NCI-H226 (cell line): ENCODE results near the gene LSM4.
A peak's percentile ranks its signal among the peaks of the same experiment; 100 is the strongest.
"Not testable (repeated sequence)": the region's sequence is repeated elsewhere in the genome, so short reads cannot be mapped to it uniquely, and the experiment has no call there.

Experiments used
- DNase-seq: peaks from one replicate; pipeline ENCODE4 v3.0.0-alpha.2; 2015

LSM4 gene

DNA sequence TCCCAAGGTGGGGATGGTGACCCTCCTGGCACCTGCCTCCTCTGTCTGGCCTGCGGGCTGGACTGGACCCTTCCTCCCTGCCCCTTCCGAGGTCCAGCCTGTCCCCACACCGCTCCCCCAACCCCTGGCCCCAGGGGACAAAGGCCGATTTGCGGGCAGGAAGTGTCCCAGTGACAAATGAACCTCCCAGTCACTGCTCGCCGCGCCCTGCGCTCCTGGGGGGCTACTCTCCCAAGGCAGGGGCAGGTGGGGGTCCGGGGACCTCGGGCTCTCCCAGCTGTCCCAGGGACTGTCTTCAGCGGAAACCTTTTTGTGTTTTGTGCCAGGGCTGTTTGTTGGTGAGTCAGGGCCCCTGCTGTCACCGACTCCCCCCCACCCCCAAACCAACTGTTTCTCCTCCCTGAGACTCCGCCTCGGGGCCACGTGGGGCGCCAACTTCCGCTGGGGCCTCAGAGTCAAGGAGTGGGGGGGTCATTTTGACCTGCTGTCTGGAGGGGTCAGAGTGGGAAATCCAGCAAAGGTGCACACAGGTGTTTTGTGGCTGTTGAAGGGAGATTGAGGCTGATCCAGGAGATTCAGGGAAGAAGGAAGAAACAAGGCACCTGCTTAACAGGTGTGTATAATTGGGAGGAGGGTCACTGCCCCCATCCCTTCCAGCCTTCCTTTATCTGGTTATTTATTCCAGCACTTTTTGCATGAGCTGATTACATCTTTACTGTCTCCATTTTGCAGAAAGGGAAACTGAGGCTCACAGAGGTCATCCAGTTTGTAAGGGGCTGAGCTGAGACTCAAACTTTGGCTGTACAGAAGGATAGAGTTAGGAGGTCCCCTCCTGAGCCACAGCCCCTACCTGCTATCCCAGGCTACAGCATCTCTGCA, 18.4 kb upstream of the LSM4 start:
- no peak for DNase-seq

DNA sequence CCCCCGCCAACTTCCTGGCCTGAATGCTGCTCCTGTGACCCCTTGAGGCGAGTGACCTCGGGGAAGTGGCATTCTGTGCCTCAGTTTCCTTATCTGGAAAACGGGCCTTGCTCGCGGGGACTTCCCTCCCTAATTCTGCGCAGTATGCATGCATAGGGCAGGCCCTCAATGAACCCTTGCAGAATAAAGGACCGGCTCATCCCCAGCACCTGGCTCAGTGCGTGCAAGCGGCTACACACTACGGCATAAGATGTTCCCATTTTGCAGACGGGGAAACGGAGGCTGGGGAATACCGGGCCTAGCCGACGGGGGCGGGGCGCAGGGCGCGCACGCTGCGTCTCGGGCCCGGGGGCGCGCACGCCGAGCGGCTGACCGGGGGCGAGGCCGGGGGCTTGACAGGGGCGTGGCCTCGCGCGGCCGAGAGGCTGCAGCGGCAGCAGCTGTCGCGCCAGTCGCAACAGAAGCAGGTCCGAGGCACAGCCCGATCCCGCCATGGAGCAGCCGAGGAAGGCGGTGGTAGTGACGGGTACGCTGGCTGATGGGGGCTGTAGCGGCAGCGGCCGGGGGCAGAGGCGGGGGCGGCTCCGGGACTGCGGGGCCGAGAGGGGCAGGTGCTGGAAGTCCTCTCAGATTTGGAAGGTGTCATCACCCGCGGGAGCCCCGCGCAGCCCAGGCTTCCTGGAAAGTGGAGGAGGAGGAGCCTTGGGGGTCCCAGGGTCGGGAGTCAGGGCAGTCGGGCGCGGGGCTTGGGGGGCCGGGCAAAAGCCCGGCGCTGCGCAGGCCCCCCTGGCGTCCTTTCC, 17.5 kb upstream of the LSM4 start, which contains the start of gene PGPEP1:
TSS of gene PGPEP1 (plus strand) at position 409 of the 800 bp plus-strand sequence. CDS start at position 493, 84 bp downstream.
- no peak for DNase-seq

DNA sequence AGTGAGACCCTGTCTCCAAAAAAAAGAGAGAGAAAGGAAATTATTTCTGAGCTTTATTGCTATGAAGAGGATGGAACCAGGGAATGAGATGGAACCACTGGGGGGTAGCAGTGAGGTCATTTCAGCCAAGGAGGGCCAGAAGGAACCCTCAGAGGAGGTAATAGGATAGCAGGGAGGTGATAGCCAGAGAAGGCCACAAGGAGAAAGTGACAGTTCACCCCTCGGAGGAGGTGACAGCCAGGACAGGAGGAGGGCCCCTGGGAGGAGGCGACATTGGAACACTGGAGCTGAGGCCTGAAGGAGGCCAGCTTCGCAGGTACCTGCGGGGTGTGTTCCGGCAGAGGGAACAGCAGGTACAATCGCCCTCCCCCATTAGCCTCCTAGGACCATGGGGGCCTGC, 16.8 kb upstream of the LSM4 start:
- no peak for DNase-seq

DNA sequence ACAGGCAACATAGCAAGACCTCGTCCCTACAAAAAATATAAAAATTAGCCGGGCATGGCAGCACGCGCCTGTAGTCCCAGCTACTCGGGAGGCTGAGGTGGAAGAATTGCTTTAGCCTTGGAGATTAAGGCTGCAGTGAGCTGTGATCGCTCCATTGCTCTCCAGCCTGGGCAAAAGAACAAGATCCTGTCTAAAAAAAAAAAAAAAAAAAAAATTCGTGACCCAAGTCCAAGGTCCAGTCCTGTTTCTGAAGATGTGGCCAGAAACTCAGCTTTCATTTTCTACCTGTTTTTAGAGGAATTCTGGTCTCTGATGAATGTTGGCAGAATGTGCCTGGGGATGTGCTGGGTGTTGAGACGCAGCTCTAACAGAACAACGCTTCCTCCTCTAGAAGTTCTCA, 15.7 kb upstream of the LSM4 start:
- DNase-seq = no peak

DNA sequence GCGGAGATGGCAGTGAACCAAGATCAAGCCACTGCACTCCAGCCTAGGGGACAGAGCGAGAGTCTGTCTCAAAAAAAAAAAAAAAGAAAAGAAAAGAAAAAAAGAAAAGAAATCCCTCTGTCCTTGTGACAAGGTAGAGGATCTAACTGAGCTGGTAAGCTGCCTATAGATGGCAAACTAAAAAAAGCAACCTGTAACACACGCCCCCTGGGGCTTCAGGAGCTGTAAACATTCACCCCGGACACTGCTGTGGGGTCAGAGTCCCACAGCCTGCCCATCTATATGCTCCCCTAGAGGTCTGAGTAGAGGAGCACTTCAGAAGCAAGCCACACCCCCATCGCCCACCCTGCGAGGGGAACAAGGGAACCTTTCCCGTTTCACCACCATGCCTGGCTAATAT, 13.2 kb upstream of the LSM4 start:
- DNase-seq = no peak

DNA sequence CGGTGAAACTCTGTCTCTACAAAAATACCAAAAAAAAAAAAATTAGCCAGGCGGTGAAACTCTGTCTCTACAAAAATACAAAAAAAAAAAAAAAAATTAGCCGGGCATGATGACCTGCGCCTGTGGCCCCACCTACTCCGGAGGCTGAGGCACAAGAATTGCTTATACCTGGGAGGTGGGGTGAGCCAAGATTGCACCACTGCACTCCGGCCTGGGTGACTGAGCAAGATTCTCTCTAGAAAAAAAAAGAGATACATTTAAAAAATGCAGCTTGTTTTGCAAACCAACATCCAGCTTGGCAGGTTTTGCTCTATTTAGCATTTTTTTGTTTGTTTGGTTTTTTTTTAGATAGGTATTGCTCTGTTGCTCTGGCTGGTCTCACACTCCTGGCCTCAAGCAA, 10.8 kb upstream of the LSM4 start:
- DNase-seq = no peak

DNA sequence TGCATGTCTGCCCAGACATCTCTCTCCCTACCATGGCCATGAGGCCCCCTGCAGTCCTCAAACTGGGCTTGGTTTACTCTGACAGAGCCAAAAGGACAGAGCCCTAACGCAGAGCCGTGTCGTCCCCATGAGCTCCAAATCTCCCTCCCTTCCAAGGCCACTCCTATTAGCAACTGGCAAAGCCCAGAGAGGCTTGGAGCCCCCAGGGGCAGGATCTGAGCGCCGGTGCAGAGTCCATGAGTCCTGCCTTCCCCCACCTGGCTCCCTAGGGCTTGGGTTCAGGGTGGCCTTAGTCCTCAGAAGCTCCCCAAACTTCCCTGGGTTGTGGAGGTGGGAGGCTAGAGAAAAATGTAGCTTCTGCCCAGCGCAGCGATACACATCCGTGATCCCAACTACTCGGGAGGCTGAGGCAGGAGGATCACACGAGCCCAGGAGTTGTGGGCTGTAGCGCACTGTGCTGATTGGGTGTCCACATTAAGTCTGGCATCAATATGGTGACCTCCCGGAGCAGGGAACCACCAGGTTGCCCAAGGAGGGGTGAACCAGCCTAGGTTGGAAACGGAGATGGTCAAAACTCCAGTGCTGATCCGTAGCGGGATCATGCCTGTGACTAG, 10.1 kb upstream of the LSM4 start:
- DNase-seq = no peak

DNA sequence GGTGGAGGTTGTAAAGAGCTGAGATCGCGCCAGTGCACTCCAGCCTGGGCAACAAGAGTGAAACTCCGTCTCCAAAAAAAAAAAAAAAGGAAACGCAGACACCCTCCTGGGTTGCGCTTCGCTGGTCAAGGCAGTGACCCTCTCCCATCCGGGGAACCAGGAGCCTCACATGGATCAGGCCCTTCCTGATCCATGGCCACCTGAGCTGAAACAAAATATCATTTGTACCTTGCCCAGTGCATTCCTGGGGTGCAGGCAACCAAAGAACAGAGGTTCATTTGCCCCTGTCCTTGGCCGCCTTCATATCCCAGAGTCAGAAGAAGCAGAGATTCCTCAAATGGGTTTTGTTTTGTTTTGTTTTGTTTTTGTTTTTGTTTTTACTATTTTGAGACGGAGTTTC, 8.0 kb upstream of the LSM4 start:
- DNase-seq = no peak

DNA sequence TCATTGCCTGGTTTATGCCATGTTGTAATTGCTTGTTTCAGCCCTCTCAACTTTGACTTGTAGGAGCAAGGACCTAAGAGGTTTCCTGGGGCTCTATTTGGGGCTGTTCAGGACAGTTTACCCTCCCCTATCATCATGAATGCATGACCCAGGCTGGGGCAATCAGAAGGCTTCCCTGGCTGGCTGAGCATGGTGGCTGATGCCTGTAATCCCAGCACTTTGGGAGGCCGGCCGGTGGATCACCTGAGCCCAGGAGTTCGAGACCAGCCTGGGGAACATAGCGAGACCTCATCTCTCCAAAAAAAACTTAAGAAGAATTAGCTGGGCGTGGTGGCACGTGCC, 6.1 kb upstream of the LSM4 start:
- no peak for DNase-seq

DNA sequence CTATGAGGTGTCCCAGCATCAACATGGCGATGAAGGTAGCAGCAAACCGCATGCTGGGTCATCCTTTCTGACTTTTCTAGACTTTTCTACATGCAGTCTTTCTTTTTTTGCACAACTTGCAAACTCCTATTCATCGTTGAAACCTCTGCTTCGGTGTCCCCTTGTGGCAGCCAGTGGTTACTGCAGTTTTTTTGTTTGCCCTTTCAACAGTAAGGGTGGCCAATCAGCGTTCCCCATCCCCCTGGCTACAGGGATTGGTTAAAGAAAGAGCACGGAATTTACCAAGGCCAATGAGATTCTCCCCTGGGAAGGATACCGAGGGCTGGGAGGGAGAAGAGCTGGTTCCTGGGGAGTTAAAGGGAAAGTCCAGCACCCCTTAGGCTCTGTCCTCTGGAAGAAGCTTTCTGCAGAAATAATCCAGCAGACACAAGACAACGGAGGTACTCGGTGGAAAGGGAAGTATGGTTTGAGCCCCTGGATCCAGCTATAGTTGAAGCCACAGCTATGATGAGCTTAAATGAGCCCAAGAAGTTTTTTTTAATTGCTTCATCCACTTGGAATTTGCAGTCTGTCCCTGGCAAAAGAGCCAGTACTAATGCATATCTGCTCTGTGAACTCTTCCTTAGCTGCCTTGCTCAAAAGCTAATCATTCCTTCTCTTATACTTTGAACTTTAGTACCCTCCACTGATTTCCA, 5.6 kb upstream of the LSM4 start:
- peak; percentile 96 for DNase-seq

DNA sequence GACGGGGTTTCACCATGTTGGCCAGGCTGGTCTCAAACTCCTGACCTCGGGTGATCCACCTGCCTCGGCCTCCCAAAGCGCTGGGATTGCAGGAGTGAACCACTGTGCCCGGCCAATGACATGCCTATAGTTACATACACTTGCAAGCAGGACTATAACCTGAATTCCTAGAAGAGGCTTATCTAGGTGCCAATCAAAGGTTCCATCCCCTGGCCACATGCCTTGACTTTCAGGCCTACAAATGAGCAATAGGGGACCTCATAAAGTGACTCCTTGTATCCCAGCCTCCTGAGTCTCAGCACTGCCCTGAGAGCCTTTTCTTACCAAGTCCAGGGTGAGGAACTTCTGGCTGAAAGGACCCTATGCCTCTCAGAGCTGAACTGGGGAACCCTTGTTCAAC, 3.9 kb upstream of the LSM4 start:
- DNase-seq = no peak

DNA sequence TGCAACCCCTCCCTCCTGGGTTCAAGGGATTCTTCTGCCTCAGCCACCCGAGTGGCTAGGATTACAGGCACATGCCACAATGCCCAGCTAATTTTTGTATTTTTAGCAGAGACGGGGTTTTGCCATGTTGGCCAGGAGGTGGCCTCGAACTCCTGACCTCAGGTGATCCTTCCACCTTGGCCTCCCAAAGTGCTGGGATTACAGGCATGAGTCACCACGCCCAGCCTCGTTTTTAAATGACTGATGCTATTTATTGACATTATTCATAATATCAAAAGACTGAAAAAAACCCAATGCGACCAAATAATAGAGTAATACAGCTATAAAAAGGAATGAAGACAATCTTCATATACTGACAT, 1.5 kb upstream of the LSM4 start:
- DNase-seq = not testable (repeated sequence)

DNA sequence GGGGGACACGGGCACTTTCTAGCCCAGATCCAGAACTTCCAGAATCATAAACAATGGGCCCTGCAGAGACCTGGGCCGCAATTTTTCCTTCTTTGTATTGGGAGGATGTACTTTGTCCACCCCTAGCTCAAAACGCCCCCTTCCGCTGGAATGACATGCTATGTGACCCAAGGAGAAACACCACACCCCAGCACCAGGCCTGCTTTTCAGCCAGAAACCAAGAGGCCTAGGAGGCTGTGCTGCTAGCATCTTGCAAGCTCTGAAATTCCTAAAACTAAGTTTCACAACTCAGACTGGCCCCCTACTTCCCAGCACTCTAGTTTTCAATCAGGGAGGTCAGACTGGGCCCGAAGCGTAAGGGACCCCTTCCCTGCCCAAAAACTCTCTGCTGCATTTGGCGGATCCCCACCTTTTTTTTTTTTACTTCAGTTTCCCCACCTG, 538 bp downstream of the LSM4 start:
- no peak for DNase-seq

DNA sequence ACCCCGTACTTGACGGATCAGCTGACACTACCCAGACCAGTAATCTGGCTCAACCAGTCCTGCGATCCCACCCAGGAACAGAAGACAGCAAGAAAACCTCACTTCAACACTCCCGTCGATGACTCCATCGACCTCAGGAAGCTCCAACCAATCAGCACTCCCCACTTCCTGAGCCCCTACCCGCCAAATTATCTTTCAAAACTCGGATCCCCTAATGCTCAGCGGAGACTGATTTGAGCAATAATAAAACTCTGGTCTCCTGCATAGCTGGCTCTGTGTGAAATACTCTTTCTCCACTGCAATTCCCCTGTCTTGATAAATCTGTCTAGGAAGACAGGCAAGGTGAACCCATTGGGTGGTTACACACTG, 1.2 kb downstream of the LSM4 start:
- DNase-seq = no peak

DNA sequence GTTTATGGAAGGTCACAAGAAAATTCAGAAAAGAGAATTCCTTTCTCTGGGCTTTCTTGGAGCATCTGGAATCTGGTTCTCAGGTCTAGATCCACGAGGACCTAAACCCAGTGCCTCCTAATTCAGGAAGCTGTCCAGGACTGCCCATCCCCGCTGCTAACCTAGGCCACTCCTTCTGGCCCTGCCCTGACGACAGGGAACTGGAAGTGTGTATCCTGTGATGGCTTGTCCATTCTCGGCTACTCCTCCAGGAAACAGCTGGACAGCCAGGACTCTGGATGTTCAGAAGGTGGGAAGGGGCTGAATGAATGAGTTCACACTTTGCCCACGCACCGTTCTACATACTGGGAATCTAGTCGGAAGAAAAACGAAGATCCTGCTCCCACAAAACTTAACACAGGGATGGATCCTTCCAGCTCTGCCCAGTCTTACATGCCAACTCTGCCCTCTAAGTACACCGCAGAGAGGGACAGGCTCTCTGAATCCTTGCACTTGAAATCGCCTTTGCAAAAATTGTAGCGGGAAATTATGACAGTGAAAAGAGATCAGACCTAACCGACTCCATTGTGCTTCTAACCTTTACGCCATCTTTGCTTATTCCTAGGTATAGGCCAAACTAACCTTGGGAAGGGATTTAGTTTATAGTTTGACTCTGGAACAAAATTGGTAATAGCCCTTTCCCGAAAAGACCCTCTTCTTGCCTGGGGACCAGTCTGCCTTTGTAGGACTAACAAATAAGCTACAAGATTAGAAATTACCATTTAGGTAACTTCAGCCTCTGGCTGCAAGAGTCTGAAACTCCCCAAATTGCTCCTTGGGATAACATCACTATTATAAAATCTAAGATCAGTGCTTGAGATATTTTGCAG, 1.8 kb downstream of the LSM4 start:
- DNase-seq = no peak

DNA sequence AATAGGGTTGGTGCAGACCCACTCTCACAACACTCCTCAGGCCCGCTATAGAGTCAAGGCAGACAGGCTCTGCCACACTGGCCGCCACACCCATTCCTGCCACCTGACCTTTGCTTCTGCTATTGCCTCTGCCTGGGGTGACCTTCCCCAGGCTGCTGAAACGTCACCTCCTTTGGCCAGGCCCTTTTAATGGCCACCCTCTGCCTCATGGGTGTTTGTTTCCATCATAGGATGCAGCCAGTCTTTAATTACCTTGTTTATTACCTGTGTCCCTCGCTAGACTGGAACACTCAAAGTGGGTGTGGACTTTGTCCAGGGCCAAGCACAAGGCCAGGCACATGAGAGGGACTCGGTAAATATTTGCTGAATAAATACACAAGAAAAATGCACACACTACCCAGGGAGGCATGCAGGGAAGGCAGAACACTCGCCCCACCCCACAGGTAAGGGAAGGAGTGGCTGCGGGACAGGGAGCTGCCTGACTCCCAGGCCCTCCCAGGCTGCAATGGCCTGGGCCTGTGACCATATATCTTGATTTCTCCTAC, 3.2 kb downstream of the LSM4 start:
- DNase-seq = no peak

DNA sequence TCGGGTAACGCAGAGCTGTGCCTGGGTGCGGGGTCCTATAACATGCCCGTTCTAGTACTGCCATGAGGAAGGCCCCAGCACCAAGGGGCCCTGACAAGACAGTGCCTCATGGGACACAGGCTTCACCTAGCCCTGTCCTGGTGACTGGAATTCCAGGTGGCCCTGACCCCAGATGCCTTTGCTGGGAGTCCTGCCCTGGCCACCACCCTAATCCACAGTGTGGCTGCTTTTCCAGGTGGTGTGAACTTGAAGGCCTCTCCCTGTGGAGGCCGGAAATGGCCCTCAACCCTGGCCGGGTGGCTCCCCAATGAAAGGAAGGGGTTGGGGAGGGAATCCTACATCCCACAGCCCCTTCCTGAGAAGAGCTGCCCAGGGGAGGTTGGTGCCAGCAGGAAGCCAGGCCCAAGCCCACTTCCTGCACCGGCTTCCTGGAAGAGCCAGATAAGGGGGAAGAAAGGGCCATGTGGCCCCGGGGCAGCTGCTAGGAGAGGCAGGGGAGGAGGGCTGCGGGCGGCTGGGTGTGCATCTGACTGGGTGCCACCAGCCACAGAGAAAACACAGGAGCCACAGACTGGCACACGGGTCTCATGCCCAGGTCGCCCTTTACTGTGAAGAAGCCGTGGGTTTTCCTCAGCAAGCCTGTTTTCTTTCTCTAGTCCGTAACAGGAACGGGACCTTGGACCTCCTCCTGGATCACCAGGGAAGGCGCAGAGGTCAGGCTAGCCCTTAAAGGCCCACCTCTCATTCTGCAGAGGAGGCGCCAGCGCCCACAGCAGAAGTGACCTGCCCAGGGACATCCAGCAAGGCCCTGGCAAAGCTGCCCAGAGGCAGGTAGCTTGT, 4.7 kb downstream of the LSM4 start:
- DNase-seq = no peak

DNA sequence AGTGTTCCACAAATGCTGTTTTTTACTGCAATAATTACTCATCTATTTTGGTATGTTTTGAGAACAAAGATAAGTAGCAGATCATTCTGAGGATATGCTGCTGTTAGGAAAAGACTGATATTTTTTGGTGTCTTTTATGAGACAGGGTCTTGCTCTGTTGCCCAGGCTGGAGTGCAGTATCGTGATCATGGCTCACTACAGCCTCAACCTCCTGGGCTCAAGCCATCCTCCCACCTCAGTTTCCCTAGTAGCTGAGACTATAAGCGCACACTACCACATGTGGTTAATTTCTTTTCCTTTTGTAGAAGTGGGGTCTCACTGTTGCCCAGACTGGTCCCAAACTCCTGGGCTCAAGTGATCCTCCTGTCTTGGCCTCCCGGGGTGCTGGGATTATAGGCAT, 9.5 kb downstream of the LSM4 start:
- DNase-seq = no peak

DNA sequence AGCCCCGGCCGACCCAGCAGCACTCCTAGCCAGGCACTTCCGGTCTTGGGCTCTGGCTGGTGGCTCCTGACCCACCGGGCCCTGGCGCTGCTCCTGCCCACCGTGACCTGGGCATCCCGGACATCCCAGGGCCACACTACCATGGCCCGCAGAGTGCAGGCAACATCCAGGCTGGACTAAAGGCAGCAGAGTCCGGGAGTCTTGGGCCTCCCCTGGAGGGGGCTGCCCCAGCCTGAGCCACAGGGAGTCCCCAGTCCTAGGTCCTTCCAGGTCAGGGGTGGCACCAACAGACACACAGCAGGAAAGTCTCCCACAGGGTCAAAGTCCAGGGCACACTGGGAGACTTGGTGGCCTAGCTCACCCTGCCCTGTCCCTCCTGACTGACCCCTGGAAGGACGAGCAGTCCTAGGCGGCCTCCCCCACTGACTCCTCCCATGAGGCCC, 10.8 kb downstream of the LSM4 start:
- DNase-seq = no peak

DNA sequence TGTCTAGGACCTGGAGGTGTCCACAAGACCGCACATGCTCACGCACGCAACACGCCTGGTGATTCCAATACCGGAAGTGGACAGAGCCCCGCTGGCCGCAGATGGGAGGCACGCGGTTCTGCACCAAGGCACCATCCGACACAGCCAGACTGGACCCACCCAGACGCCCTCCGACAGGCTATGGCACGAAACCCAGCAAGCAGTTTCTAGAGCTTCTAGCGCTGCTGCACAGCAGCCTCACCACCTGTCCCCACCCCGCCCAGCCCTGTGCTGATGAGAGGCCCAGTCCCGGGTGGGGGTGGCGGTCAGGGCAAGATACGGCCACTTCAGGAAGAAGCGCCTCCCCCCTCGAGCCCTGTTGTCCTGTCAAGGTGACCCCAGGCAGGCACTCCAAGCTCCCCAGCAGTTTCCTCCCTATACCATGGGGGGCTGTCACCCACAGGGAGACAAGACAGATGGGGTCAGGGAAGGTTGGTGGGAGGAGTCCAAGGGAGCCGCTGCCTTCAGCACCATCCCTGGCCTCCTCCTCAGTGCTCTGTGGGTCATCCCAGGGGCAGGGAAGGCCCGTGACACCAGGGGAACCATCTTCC, 11.3 kb downstream of the LSM4 start:
- DNase-seq = no peak

DNA sequence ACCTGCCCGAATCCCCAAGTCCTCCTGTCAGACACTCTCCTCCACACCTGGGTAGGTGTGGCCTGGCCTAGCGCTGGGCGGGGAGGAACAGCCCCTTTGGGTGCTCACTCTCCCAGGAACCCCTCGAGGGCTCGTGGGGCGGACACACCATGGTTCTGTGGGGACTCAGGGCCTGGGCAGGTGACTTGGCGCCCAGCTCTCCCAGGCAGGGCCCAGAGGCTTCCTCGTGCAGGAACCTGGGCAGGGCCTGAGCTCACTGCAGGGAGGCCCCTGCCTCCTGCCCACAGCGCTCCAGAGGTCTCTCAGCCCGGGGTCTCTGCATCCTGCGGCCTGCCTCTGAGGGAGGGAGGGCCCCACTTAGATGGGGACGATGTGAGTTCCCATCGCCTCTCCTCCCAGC, 11.9 kb downstream of the LSM4 start:
- no peak for DNase-seq
